ENCODE results near the gene CEP350. TPM values are rescaled to one million over a fixed set of nuclear protein-coding genes. Genes with fewer than 3 reads are reported as not detected.
"Not testable (repeated sequence)": the region's sequence is repeated elsewhere in the genome, so short reads cannot be mapped to it uniquely, and the experiment has no call there.

Gene CEP350
- total RNA-seq, 1 donor from 2014 or later = 110 TPM

DNA sequence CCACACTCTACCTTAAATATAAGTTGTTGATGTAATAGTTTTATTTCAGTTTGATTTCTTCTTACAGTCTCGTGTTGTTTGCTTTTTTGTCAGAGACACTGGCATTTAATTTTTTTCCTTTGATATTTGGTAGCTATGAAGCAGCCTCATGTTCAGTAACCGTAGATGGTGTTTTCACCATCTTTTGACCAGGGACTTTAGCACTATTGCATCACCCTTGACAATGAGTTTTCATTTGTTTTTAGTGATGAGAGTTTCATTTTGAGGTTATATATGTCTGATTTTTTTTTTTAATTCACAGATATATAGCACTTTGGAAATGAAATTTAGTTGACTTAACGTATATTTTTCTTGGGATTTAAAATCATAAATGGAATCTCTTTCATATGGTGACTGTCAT, 36.2 kb downstream of the CEP350 start:
- no peak for DNase-seq (ENCODE audit: low spot score)

- DNase-seq (ENCODE audit: low spot score) = no peak
These were observed 41.0 kb downstream of the CEP350 start for GRCh38 chr1:179995576-179995975.

DNA sequence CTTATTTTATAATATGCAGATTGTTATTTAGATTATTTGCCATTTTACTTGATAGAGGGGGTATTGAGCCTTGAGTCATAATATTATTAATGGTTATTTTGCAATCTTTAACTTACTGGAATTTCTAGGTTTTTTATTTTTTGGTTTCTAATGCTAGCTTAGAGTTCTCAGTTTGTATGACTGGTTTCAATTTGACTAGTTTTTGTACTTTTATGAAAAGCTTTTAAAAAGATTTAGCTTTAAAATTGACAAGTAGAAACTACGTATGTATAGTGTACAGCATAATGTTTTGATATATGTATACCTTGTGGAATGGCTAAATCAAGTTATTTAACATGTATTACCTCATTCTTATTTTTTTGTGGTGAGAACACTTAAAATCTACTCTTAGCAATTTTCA, 41.5 kb downstream of the CEP350 start:
- no peak for DNase-seq (ENCODE audit: low spot score)

DNA sequence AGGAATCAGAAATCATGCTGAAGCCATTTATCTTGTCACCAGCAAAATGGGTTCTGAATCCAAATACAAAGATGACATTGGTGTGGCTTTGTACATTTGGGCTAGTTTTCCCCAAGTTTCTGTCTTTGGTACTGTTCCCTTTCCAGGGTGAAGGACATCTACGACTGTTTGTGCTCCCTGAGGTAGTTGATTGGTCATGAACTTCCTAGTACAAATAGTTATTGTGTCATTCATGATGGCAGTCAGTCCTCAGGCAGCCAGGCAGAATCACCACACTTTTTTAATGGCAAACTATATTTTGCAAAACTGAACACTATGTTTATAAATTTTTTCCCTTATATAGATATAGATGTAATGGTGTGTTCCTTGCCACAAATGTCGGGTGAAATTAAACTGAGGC, 46.0 kb downstream of the CEP350 start:
- DNase-seq (ENCODE audit: low spot score) = no peak

- DNase-seq (ENCODE audit: low spot score) = no peak
These were observed 47.8 kb downstream of the CEP350 start for GRCh38 chr1:180002437-180002836.

DNA sequence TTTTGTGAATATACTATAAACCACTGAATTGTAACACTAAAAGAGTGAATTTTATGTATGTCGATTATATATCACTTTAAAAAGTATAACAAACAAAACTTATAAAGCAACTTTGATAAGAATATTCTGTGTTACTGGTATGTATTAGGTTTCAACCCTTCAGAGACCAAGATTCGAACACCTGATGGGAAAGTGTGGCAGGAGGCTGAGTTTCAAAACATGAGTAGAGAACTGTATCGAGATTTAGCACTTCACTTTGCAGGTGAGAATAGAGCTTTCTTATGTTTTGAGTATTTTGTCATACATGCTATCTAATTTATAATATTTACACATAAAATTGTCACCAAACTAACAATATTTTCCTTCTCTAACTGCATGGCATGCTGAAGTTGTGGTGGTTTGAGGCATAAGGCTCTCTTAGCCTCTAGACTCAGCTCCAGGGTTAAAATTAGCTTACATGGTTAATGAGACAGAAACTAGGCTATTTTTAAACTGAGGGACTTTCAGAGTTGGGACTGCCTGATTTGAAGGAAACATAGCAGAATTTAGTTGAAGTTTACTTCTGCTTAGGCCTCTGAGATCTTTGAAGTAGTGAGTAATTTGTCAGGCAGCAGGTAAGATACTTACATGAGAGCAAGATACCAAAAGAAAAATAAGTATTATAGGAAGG, 48.6 kb downstream of the CEP350 start:
- no peak for DNase-seq (ENCODE audit: low spot score)

DNA sequence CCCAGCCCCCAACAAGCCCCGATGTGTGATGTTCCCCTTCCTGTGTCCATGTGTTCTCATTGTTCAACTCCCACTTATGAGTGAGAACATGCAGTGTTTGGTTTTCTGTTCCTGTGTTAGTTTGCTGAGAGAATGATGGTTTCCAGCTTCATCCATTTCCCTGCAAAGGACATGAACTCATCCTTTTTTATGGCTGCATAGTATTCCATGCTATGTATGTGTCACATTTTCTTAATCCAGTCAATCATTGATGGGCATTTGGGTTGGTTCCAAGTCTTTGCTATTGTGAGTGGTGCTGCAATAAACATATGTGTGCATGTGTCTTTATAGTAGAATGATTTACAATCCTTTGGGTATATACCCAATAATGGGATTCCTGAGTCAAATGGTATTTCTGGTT, 52.2 kb downstream of the CEP350 start:
- DNase-seq (ENCODE audit: low spot score) = not testable (repeated sequence)

DNA sequence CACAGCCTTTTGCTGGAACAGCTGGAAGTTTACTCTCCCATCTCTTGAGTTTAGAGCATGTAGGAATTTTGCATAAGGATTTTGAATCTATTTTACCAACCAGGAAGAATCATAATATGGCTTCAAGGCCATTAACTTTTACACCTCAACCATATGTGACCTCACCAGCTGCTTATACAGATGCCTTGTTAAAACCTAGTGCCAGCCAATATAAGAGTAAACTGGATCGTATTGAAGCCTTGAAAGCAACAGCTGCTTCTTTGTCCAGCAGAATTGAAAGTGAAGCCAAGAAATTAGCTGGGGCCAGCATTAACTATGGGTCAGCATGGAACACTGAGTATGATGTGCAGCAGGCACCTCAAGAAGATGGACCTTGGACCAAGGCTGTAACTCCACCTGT, 65.4 kb downstream of the CEP350 start:
- DNase-seq (ENCODE audit: low spot score) = no peak

- no peak for DNase-seq (ENCODE audit: low spot score)
These were observed 71.9 kb downstream of the CEP350 start for GRCh38 chr1:180026556-180026955.

GRCh38 chr1:180027949-180028445, 73.4 kb downstream of the CEP350 start:
- peak; percentile 21 for DNase-seq (ENCODE audit: low spot score)

DNA sequence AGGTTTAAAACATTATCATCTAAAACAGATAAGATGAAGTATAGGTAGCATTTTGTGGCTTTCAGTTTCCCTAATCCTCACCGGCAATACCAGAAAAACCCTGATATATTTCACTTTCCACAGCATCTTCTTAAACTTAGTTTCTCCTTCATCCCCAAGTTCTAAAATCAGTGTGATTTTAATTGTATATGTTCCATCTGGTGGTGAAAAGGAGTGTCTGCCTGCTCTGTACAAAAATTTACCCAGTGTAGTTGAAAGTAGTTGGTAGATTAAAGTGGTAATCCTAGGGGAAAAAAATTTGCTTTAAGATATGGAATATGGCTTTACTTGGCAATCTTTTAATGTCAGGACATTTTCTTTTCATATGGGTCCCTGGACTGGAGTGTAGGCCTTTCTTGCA, 74.3 kb downstream of the CEP350 start:
- peak; percentile 5 for DNase-seq (ENCODE audit: low spot score)

- no peak for DNase-seq (ENCODE audit: low spot score)
These were observed 75.0 kb downstream of the CEP350 start for GRCh38 chr1:180029524-180030135.

- no peak for DNase-seq (ENCODE audit: low spot score)
These were observed 77.1 kb downstream of the CEP350 start for GRCh38 chr1:180031664-180032063.

- no peak for DNase-seq (ENCODE audit: low spot score)
These were observed 78.8 kb downstream of the CEP350 start for GRCh38 chr1:180033390-180033789.

DNA sequence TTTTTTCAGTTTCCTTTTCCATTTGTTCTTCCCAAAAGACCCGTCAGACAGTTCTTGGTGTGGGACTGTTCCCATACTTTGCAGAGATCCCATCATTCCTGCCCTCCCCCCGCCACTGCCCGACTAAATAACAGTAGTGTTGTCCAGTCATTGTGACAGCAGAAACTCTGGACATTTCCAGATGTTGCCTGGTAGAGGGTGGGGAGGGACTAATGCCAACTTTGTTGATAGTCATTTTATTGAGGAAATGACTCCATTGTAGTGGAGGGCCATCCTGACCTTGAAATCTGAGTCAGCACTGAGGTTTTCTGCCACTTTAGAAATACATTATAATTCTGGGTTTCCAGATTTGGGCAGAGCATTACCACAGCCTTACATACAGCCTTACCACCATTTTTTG, 85.4 kb downstream of the CEP350 start:
- no peak for DNase-seq (ENCODE audit: low spot score)

GRCh38 chr1:180041582-180041981, 87.0 kb downstream of the CEP350 start:
- no peak for DNase-seq (ENCODE audit: low spot score)

- DNase-seq (ENCODE audit: low spot score) = no peak
These were observed 88.5 kb downstream of the CEP350 start for GRCh38 chr1:180042988-180043622.

DNA sequence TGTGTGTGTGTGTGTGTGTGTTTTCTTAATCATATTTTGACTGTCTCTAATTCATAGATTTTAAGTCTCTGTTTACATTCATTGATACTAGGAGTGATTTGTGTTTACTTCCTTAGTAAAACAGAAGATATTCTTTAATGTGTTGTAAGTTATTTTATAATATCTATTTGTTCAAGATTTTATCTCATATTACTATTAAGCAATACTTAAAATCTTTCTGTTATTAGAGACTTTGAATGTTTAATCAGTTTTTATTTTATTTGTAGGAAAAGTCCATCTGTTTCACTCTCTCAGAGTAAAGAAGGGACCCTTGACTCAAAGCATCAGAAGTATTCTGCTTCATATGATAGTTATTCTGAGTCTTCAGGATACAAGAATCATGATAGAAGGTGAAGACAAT, 89.2 kb downstream of the CEP350 start:
- DNase-seq (ENCODE audit: low spot score) = no peak

GRCh38 chr1:180046674-180047073, 92.1 kb downstream of the CEP350 start:
- DNase-seq (ENCODE audit: low spot score) = no peak

- DNase-seq (ENCODE audit: low spot score) = no peak
These were observed 99.3 kb downstream of the CEP350 start for GRCh38 chr1:180053594-180054567.

DNA sequence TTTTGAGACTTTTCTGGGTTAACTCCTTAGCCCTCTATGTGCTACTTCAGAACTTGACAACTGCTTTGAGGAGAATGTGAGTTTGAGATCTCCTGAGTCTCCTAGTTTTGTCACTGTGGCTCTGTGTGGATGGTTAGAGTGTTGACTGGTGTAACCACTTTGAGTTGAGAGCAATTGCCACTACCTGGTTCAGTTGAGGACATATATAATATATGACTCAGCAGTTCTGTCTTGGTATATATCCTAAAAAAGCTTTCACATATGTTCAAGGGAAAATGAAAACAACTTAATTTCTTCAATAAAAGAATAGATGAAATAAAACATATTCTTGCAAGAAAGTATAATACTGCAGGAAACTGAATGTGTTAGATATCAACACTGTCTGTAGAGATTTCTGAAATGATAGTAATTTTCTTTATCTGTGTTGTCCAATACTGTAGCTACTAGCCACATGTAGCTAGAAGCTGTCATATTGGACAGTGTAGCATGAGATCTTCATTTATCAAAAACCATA, 103.3 kb downstream of the CEP350 start:
- DNase-seq (ENCODE audit: low spot score) = no peak

- DNase-seq (ENCODE audit: low spot score) = no peak
These were observed 106.4 kb downstream of the CEP350 start for GRCh38 chr1:180061019-180061418.

Measured in umbilical cord (tissue), 2 donors.